HepG2 (cell line): ENCODE data around the gene AGT. TPM values are rescaled to one million over a fixed set of nuclear protein-coding genes. Genes with fewer than 3 reads are reported as not detected.
A peak's percentile ranks its signal among the peaks of the same experiment; 100 is the strongest.

Experiments
- ARID5B ChIP-seq: IDR thresholded peaks from 2 replicates; pipeline ENCODE4 v1.4.0; 2020; ENCODE audit warnings: mild to moderate bottlenecking, missing genetic modification reagents
- ARNT ChIP-seq: fragments of 450-650 bp; IDR thresholded peaks from 2 replicates; pipeline ENCODE4 v1.6.1; 2017
- HHEX ChIP-seq: IDR thresholded peaks from 2 replicates; pipeline ENCODE4 v1.6.1; 2016; ENCODE audit warnings: control low read depth
- PTBP1 ChIP-seq: fragments of 200-400 bp; formaldehyde crosslinking; IDR thresholded peaks from 2 replicates; pipeline ENCODE4 v1.6.1; 2018; ENCODE audit warnings: low read length, low read depth; ENCODE audit not compliant: poor library complexity, severe bottlenecking
- REST ChIP-seq, 2 experiments: IDR thresholded peaks; 2 replicates each; pipeline ENCODE4 v1.6.1; 2011 to 2012; ENCODE audit warnings: low read length in 2 of 2, borderline replicate concordance in 1 of 2, low read depth in 1 of 2, mild to moderate bottlenecking in 1 of 2, moderate library complexity in 1 of 2
- RFXAP ChIP-seq: sonication (generic); formaldehyde crosslinking; IDR thresholded peaks from 2 replicates; pipeline ENCODE4 v1.4.0; 2020; ENCODE audit warnings: missing genetic modification reagents, borderline replicate concordance
- SAP130 ChIP-seq: IDR thresholded peaks from 2 replicates; pipeline ENCODE4 v1.6.1; 2016; ENCODE audit warnings: low read depth
- SKI ChIP-seq: fragments of 450-650 bp; IDR thresholded peaks from one replicate; pipeline ENCODE4 v1.6.1; 2018; ENCODE audit warnings: mild to moderate bottlenecking; ENCODE audit not compliant: partially characterized antibody
- SNRNP70 ChIP-seq: fragments of 200-400 bp; formaldehyde crosslinking; IDR thresholded peaks from 2 replicates; pipeline ENCODE4 v1.6.1; 2017; ENCODE audit warnings: mild to moderate bottlenecking, low read depth, low read length, moderate library complexity
- SP1 ChIP-seq, 2 experiments: fragments of 450-650 bp in 1 of 2; sonication (generic) in 1 of 2; formaldehyde crosslinking in 1 of 2; IDR thresholded peaks; 2 replicates each; pipeline versions ENCODE4 v1.4.0 to v1.6.1; 2016 to 2020; ENCODE audit warnings: missing genetic modification reagents in 1 of 2
- TBL1XR1 ChIP-seq: fragments of 150-350 bp; IDR thresholded peaks from 2 replicates; pipeline ENCODE4 v1.6.1; 2014; ENCODE audit warnings: borderline replicate concordance, low read length; ENCODE audit not compliant: partially characterized antibody
- UBTF ChIP-seq: sonication (generic); formaldehyde crosslinking; IDR thresholded peaks from 2 replicates; pipeline ENCODE4 v1.4.0; 2020; ENCODE audit warnings: mild to moderate bottlenecking, missing genetic modification reagents
- YY1 ChIP-seq: IDR thresholded peaks from 2 replicates; pipeline ENCODE4 v1.6.1; 2011; ENCODE audit warnings: low read length, low read depth, moderate library complexity, mild to moderate bottlenecking; ENCODE audit not compliant: insufficient read depth, insufficient replicate concordance
- ZBTB3 ChIP-seq: sonication (generic); formaldehyde crosslinking; IDR thresholded peaks from 2 replicates; pipeline ENCODE4 v1.4.0; 2020; ENCODE audit warnings: low read depth, mild to moderate bottlenecking, moderate library complexity, missing genetic modification reagents, borderline replicate concordance
- ZBTB38 ChIP-seq: sonication (generic); formaldehyde crosslinking; IDR thresholded peaks from 2 replicates; pipeline ENCODE4 v1.5.1; 2020; ENCODE audit warnings: mild to moderate bottlenecking, missing genetic modification reagents
- ZBTB7B ChIP-seq: sonication (generic); formaldehyde crosslinking; IDR thresholded peaks from 2 replicates; pipeline ENCODE4 v1.4.0; 2020; ENCODE audit warnings: missing genetic modification reagents
- ZNF501 ChIP-seq: sonication (generic); formaldehyde crosslinking; IDR thresholded peaks from 2 replicates; pipeline ENCODE4 v1.5.1; 2020; ENCODE audit warnings: mild to moderate bottlenecking, moderate library complexity, missing genetic modification reagents
- ZNF616 ChIP-seq: sonication (generic); formaldehyde crosslinking; IDR thresholded peaks from 2 replicates; pipeline ENCODE4 v1.5.0; 2020; ENCODE audit warnings: low read depth, mild to moderate bottlenecking, missing genetic modification reagents
- ZNF652 ChIP-seq: IDR thresholded peaks from 2 replicates; pipeline ENCODE4 v1.6.1; 2016; ENCODE audit warnings: low read depth, borderline replicate concordance
- ZNF775 ChIP-seq: sonication (generic); formaldehyde crosslinking; IDR thresholded peaks from 2 replicates; pipeline ENCODE4 v1.4.0; 2020; ENCODE audit warnings: missing genetic modification reagents, mild to moderate bottlenecking, moderate library complexity, borderline replicate concordance
- polyA plus RNA-seq, 8 experiments: library from polyadenylated mRNA; depleted of rRNA in 3 of 8; stranded (reverse) in 7 of 8; unstranded in 1 of 8; fragments of >200 nt; fragmentation: Illumina TruSeq in 4 of 8; extraction: Trizol in 4 of 8; gene quantifications; 2 replicates each; pipeline versions ENCODE4 v1.2.1 to v1.2.3, GENCODE V29; 2011 to 2016; ENCODE audit warnings: low read depth in 4 of 8, missing spikeins in 1 of 8, mixed read lengths in 1 of 8; ENCODE audit not compliant: insufficient read depth in 1 of 8
- total RNA-seq, 5 experiments: library from RNA; depleted of rRNA; stranded (reverse); fragments of >200 nt; fragmentation: Illumina TruSeq; extraction: Trizol; gene quantifications; 2 replicates each; pipeline ENCODE4 v1.2.3, GENCODE V29; 2016; ENCODE audit warnings: low read depth in 1 of 5

AGT gene
- total and polyA plus RNA-seq, 2 of the 13 experiments (the other 11 are each of a cell fraction or from before 2014, with no cell fraction given) = 892 to 2,071 TPM

- TF ChIP-seq ARID5B (peak; percentile 99), TBL1XR1 (peak; percentile 61), YY1 (peak; percentile 65), SAP130 (peak; percentile 95), ZNF652 (peak; percentile 88), SKI (peak; percentile 91), ZBTB3 (CRISPR knock-in tag) (peak; percentile 62; the same call in 1 of the 2 replicates), HHEX (peak; percentile 75; the same call in 1 of the 2 replicates), ZBTB7B (CRISPR knock-in tag) (peak; percentile 90; the same call in 1 of the 2 replicates), SNRNP70 (no peak), ARNT (no peak), ZNF501 (peak; percentile 79), ZNF616 (CRISPR knock-in tag) (0 out of 2 replicates have a peak, but pooled peaks have one; percentile 37), REST (IDR thresholded peaks at IDR 0.05; ENCODE audit: borderline replicate concordance in 1 of 2, low read depth in 1 of 2, low read length in 2 of 2) (peak in 1 of 2 experiments; percentile 75; a peak in 1 of 4 replicates), RFXAP (CRISPR knock-in tag) (peak; percentile 89), UBTF (CRISPR knock-in tag) (peak; percentile 83), SP1 (IDR thresholded peaks at IDR 0.05) (no peak), SP1 (CRISPR knock-in tag; IDR thresholded peaks at IDR 0.05) (peak; percentile 35; the same call in 1 of the 2 replicates), ZBTB38 (CRISPR knock-in tag) (peak; percentile 93), PTBP1 (no peak), ZNF775 (CRISPR knock-in tag) (no peak)
Observed at GRCh38 chr1:230728710-230729392, 14.9 kb upstream of the AGT start (continued).
